K562 (cell line): Measurements from ENCODE around the gene SPINK14. TPM values are rescaled to one million over a fixed set of nuclear protein-coding genes. Genes with fewer than 3 reads are reported as not detected.

Experiments
- ATAC-seq: fragments of 200-7000 bp; cut with Tn5 transposase; 3 replicates; pipeline ENCODE4 v1.9.1; 2020; ENCODE audit warnings: moderate library complexity
- BruUV-seq: library from RNA; stranded (reverse); fragments of 400-500 nt; replicated peaks from 2 replicates; lab custom pipeline; 2021; lab: Mats Ljungman, UMichigan
- CTCF ChIA-PET: fragments of 300-600 bp; formaldehyde crosslinking; extraction: SDS; loops from one replicate; lab custom pipeline; 2021; ENCODE audit warnings: low intra/inter-chr PET ratio; lab: Yijun Ruan, JAX
- POLR2A ChIA-PET: fragments of 300-600, 350-650 bp; sonication (Branson Sonifier 250); formaldehyde crosslinking; extraction: SDS; loops from one replicate; lab custom pipeline; 2021; ENCODE audit warnings: antibody characterized with exemption, inconsistent platforms; lab: Yijun Ruan, JAX
- DNase-seq, 4 experiments: peaks; one replicate each; pipeline versions ENCODE4 v3.0.0 to v3.0.0-alpha.2; 2011 to 2018; ENCODE audit warnings: low spot score in 3 of 4, mixed read lengths in 3 of 4; ENCODE audit errors: extremely low read depth in 1 of 4
- FAIRE-seq: peaks from 2 replicates; lab custom pipeline; 2011; peaks lifted over from hg19 to GRCh38; lab: Jason Lieb, UNC
- H2AFZ ChIP-seq: 2 replicates; pipeline ENCODE4 v1.6.0; 2011; ENCODE audit warnings: low read depth, low read length, control low read depth, inconsistent platforms
- H3K27ac ChIP-seq: fragments of 200-600 bp; 3 replicates; pipeline ENCODE4 v1.8.0; 2011; ENCODE audit warnings: low read depth, mild to moderate bottlenecking, control low read depth, inconsistent platforms, low read length, moderate library complexity, mixed read lengths; ENCODE audit errors: extremely low read depth
- H3K27me3 ChIP-seq, 2 experiments: fragments of 300-600 bp in 1 of 2; 2 replicates in 1 of 2; 3 replicates in 1 of 2; pipeline versions ENCODE4 v1.6.0 to v1.8.0; 2011; ENCODE audit warnings: inconsistent platforms in 2 of 2, low read length in 2 of 2, mild to moderate bottlenecking in 1 of 2, mixed read lengths in 1 of 2, moderate library complexity in 1 of 2; ENCODE audit not compliant: control insufficient read depth in 2 of 2, insufficient read depth in 2 of 2
- H3K36me3 ChIP-seq: fragments of 300-600 bp; 3 replicates; pipeline ENCODE4 v1.8.0; 2011; ENCODE audit warnings: mild to moderate bottlenecking, low read length, inconsistent platforms; ENCODE audit not compliant: control insufficient read depth, insufficient read depth
- H3K4me1 ChIP-seq, 2 experiments: fragments of 200-600 bp in 1 of 2; replicated peaks in 1 of 2; 2 replicates in 1 of 2; 3 replicates in 1 of 2; pipeline versions ENCODE4 v1.5.1 to v1.8.0; 2011; ENCODE audit warnings: inconsistent platforms in 2 of 2, low read length in 2 of 2, mild to moderate bottlenecking in 1 of 2, mixed read lengths in 1 of 2, moderate library complexity in 1 of 2; ENCODE audit not compliant: control insufficient read depth in 2 of 2, insufficient read depth in 2 of 2
- H3K4me2 ChIP-seq: 2 replicates; pipeline ENCODE4 v1.6.1; 2011; ENCODE audit warnings: low read length, control low read depth, inconsistent platforms, mixed read lengths; ENCODE audit not compliant: insufficient read depth
- H3K4me3 ChIP-seq: fragments of 200-600 bp; sonication (generic), shearing (Covaris generic); 2 replicates; pipeline ENCODE4 v1.5.1; 2016; ENCODE audit warnings: control low read depth, inconsistent platforms
- H3K79me2 ChIP-seq: fragments of 200-600 bp; 3 replicates; pipeline ENCODE4 v1.8.0; 2011; ENCODE audit warnings: low read length, inconsistent platforms; ENCODE audit not compliant: control insufficient read depth, insufficient read depth
- H3K9ac ChIP-seq, 2 experiments: 2 replicates each; pipeline versions ENCODE4 v1.6.0 to v1.6.1; 2011; ENCODE audit warnings: low read depth in 2 of 2, low read length in 2 of 2, control low read depth in 1 of 2, inconsistent platforms in 1 of 2, mild to moderate bottlenecking in 1 of 2, mixed read lengths in 1 of 2; ENCODE audit not compliant: insufficient read depth in 1 of 2
- H3K9me1 ChIP-seq: one replicate; pipeline ENCODE4 v1.6.0; 2011; ENCODE audit warnings: inconsistent platforms, mild to moderate bottlenecking, low read length, moderate library complexity; ENCODE audit not compliant: control insufficient read depth, insufficient read depth
- H3K9me3 ChIP-seq: replicated peaks from 2 replicates; pipeline ENCODE4 v1.5.1; 2011; ENCODE audit warnings: low read depth, low read length, inconsistent platforms; ENCODE audit not compliant: control insufficient read depth, insufficient read depth
- H4K20me1 ChIP-seq: replicated peaks from 2 replicates; pipeline ENCODE4 v1.6.1; 2011; ENCODE audit warnings: low read length, inconsistent platforms, mixed read lengths; ENCODE audit not compliant: control insufficient read depth, insufficient read depth
- CHCHD3 ChIP-seq: fragments of 250-450 bp; sonication (Bioruptor Pico); IDR thresholded peaks from 2 replicates; pipeline ENCODE4 v2.1.2; 2022; ENCODE audit warnings: mild to moderate bottlenecking
- POLR3G ChIP-seq: IDR thresholded peaks from 2 replicates; pipeline ENCODE4 v1.6.1; 2011; ENCODE audit not compliant: insufficient read length, insufficient replicate concordance; ENCODE audit errors: extremely low read depth
- POU5F1 ChIP-seq: fragments of 150-350 bp; IDR thresholded peaks from 2 replicates; pipeline ENCODE4 v1.6.1; 2014; ENCODE audit warnings: borderline replicate concordance, low read length, low read depth, mild to moderate bottlenecking; ENCODE audit not compliant: partially characterized antibody
- SNRNP70 ChIP-seq: fragments of 200-400 bp; formaldehyde crosslinking; optimal IDR thresholded peaks from 2 replicates; pipeline ENCODE3; 2017; ENCODE audit warnings: low read depth, low read length
- WGBS: fragments of 100-300 bp; shearing (Covaris generic); methylation state at CpG from one replicate; pipeline ENCODE4 v1.1.6; 2016; ENCODE audit warnings: low coverage, mixed read lengths; ENCODE audit not compliant: insufficient coverage; ENCODE audit errors: missing lambda C conversion rate; 5-methylcytosine and 5-hydroxymethylcytosine counted together
- in situ Hi-C: fragments of 300-500 bp; cut with MboI; formaldehyde crosslinking; loops from 4 replicates; pipeline ENCODE4 v1.15.0; 2018; ENCODE audit warnings: inconsistent platforms, mixed read lengths
- intact Hi-C: fragments of 100-400 bp; cut with micrococcal nuclease; formaldehyde crosslinking; loops from 2 replicates; pipeline ENCODE4 v1.14.2; 2022
- polyA plus RNA-seq, 8 experiments: library from polyadenylated mRNA; depleted of rRNA in 4 of 8; stranded (reverse) in 5 of 8; unstranded in 3 of 8; fragments of >200 nt; fragmentation: Nextera tagmentation in 2 of 8; fragmentation: Illumina TruSeq in 1 of 8; extraction: Ambion mirVana in 2 of 8; extraction: Trizol in 1 of 8; gene quantifications; 2 replicates each; pipeline versions ENCODE4 v1.2.1 to v1.2.3, GENCODE V29; 2011 to 2014; ENCODE audit warnings: inconsistent platforms in 1 of 8, missing spikeins in 1 of 8
- total RNA-seq, 7 experiments: library from RNA; depleted of rRNA in 6 of 7; stranded (reverse); fragments of >200 nt in 6 of 7; fragmentation: Illumina TruSeq in 2 of 7; extraction: Trizol in 2 of 7; gene quantifications; 2 replicates each; pipeline versions ENCODE4 v1.2.1 to v1.2.3, GENCODE V29; 2011 to 2021; ENCODE audit warnings: low replicate concordance in 1 of 7
- TF ChIP-seq, protein P1 (sequence below): fragments of 450-650 bp; IDR thresholded peaks from 2 replicates; pipeline ENCODE4 v1.6.1; 2016
- TF ChIP-seq, protein P2 (sequence below): sonication (generic); IDR thresholded peaks from 2 replicates; pipeline ENCODE4 v1.6.1; 2016

The SPINK14 gene
- total and polyA plus RNA-seq, 9 of the 15 experiments (the other 6 are each of a cell fraction or from before 2014, with no cell fraction given), result not detected

DNA sequence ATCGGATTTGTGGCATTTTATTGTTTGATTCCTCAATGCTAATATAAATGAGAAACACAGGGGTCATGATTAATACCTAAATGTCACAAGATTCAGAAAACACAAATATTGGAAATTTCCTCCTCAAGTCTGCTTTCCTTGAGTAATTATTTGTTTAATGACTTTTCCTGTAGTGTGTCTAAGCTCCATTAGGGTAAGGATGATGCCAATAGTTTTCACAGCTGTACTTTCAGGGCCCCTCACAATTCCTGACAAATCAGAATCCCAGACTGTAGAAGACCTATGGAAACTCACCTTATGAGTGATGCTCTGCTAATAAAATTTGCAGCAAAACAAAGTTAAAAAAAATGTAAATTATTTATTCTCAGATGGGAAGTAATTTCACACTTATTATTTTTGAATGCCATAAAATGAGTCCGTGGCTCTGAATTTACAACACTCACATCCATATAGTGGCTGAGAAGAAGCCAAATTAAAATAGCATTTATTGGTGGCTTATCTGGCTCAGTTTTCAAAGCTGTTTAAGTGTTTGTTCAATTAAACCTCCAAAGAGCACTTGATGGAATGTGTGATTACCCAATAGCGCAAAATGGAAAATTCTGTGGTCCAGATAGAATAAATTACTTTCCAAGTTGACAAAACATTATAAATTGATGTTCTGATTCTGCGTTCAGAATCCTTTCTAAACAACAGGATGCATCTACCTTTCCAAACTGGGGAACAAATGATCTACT lies 1.6 kb upstream of the SPINK14 start:
- no peak for FAIRE-seq
- H3K9ac ChIP-seq, result no peak overlapping the region
- no TSS peak for BruUV-seq
- no peak for DNase-seq
- CTCF ChIA-PET, result no interaction called here
- in situ Hi-C loops, result no loop called here
- no peaks in the 10 kb centered on the region for H3K9me3 ChIP-seq
- H3K4me1 ChIP-seq, result no peaks in the 10 kb centered on the region
- WGBS, result 4% methylated on average over 4 of the region's 4 CpGs
- H3K36me3 ChIP-seq, result no peaks in the 10 kb centered on the region
- H3K4me2 ChIP-seq, result no peak overlapping the region
- H3K79me2 ChIP-seq, result no peaks in the 10 kb centered on the region
- H3K27me3 ChIP-seq, result no peaks in the 10 kb centered on the region
- H4K20me1 ChIP-seq, result no peaks in the 10 kb centered on the region
- H3K4me3 ChIP-seq, result no peak overlapping the region
- H2AFZ ChIP-seq, result no peak overlapping the region
- ATAC-seq, result no peak
- TF ChIP-seq POLR3G (no peak), CHCHD3 (CRISPR knock-in tag) (no peak), POU5F1 (no peak), SNRNP70 (no peak)
- TF ChIP-seq, protein P1, sequence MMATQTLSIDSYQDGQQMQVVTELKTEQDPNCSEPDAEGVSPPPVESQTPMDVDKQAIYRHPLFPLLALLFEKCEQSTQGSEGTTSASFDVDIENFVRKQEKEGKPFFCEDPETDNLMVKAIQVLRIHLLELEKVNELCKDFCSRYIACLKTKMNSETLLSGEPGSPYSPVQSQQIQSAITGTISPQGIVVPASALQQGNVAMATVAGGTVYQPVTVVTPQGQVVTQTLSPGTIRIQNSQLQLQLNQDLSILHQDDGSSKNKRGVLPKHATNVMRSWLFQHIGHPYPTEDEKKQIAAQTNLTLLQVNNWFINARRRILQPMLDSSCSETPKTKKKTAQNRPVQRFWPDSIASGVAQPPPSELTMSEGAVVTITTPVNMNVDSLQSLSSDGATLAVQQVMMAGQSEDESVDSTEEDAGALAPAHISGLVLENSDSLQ, result no peak
- TF ChIP-seq, protein P2, sequence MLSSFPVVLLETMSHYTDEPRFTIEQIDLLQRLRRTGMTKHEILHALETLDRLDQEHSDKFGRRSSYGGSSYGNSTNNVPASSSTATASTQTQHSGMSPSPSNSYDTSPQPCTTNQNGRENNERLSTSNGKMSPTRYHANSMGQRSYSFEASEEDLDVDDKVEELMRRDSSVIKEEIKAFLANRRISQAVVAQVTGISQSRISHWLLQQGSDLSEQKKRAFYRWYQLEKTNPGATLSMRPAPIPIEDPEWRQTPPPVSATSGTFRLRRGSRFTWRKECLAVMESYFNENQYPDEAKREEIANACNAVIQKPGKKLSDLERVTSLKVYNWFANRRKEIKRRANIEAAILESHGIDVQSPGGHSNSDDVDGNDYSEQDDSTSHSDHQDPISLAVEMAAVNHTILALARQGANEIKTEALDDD, result no peak
- H3K9me1 ChIP-seq, result no peaks in the 10 kb centered on the region
- intact Hi-C loops, result no loop called here
- POLR2A ChIA-PET, result no interaction called here
- no peak overlapping the region for H3K27ac ChIP-seq
